ENCODE data around the gene EFCAB8.

EFCAB8 gene

GRCh38 chr20:32858701-32859372 lies at the start of gene EFCAB8:
Gene EFCAB8, plus strand, starts transcription at chr20:32858923. Its CDS starts 4,870 bp downstream, at chr20:32863793.
- no peak for DNase-seq

GRCh38 chr20:32809907-32810306 lies 48.8 kb upstream of the EFCAB8 start:
- no peak for DNase-seq

GRCh38 chr20:32810941-32811340 lies 47.8 kb upstream of the EFCAB8 start:
- no peak for DNase-seq

GRCh38 chr20:32811886-32812285 lies 46.8 kb upstream of the EFCAB8 start:
- no peak for DNase-seq

- DNase-seq, result no peak
Measured at GRCh38 chr20:32819992-32820697, 38.6 kb upstream of the EFCAB8 start.

GRCh38 chr20:32820698-32821377 lies 37.9 kb upstream of the EFCAB8 start:
- DNase-seq, result no peak

GRCh38 chr20:32822225-32822624 lies 36.5 kb upstream of the EFCAB8 start:
- DNase-seq, result no peak

GRCh38 chr20:32823078-32823477 lies 35.6 kb upstream of the EFCAB8 start:
- DNase-seq, result peak in 1 of 2 donors; percentile 19

- no peak for DNase-seq
Measured at GRCh38 chr20:32823737-32824588, 34.8 kb upstream of the EFCAB8 start.

- DNase-seq, result no peak
Measured at GRCh38 chr20:32828029-32828680, 30.6 kb upstream of the EFCAB8 start.

GRCh38 chr20:32829311-32830005 lies 29.3 kb upstream of the EFCAB8 start:
- DNase-seq, result no peak

- DNase-seq, result peak in 1 of 2 donors; percentile 45
Measured at GRCh38 chr20:32830437-32830836, 28.3 kb upstream of the EFCAB8 start.

- DNase-seq, result no peak
Measured at GRCh38 chr20:32831982-32832381, 26.7 kb upstream of the EFCAB8 start.

- DNase-seq, result peak; percentile 39 to 43
Measured at GRCh38 chr20:32832664-32833063, 26.1 kb upstream of the EFCAB8 start.

GRCh38 chr20:32834972-32835371 lies 23.8 kb upstream of the EFCAB8 start:
- no peak for DNase-seq

GRCh38 chr20:32837157-32837556 lies 21.6 kb upstream of the EFCAB8 start:
- DNase-seq, result no peak

GRCh38 chr20:32839227-32839981 lies 19.3 kb upstream of the EFCAB8 start:
- no peak for DNase-seq

GRCh38 chr20:32839982-32840285 lies 18.8 kb upstream of the EFCAB8 start:
- DNase-seq, result no peak

- no peak for DNase-seq
Measured at GRCh38 chr20:32841174-32841573, 17.5 kb upstream of the EFCAB8 start.

- no peak for DNase-seq
Measured at GRCh38 chr20:32841632-32842031, 17.1 kb upstream of the EFCAB8 start.
